Esophagus squamous epithelium (tissue), 4 donors: ENCODE data around the gene KIAA1671.

Experiments
- CTCF ChIP-seq, 6 experiments: fragments of 450-650 bp in 4 of 6; fragments of 200-600 bp in 2 of 6; sonication (generic) in 2 of 6; IDR thresholded peaks; one replicate each; pipeline ENCODE4 v1.5.1; 2016 to 2019; ENCODE audit warnings: antibody characterized with exemption in 6 of 6, mild to moderate bottlenecking in 4 of 6, moderate library complexity in 4 of 6
- POLR2A ChIP-seq, 4 donors: fragments of 450-650 bp; IDR thresholded peaks; one replicate each; pipeline ENCODE4 v1.6.1; 2017; ENCODE audit warnings: antibody characterized with exemption in 4 of 4, mild to moderate bottlenecking in 4 of 4, moderate library complexity in 3 of 4

GRCh38 chr22:25216230-25216629, 263.7 kb downstream of the KIAA1671 start:
- TF ChIP-seq CTCF (IDR thresholded peaks at IDR 0.05), result no peak
- no peak for TF ChIP-seq POLR2A (IDR thresholded peaks at IDR 0.05)
